H9 (cell line): Measurements from ENCODE around the gene PTPRN2. TPM values are rescaled to one million over a fixed set of nuclear protein-coding genes. Genes with fewer than 3 reads are reported as not detected.

Source experiments
- DNase-seq: peaks from one replicate; pipeline ENCODE4 v3.0.0-alpha.2; 2017
- H2AFZ ChIP-seq: one replicate; pipeline ENCODE4 v1.6.1; 2013; ENCODE audit warnings: mild to moderate bottlenecking, low read length, control low read depth, moderate library complexity
- H2AK5ac ChIP-seq: 2 replicates; pipeline ENCODE4 v1.6.1; 2013; ENCODE audit warnings: low read length, control low read depth, mixed read lengths; ENCODE audit not compliant: insufficient read length
- H2BK120ac ChIP-seq: one replicate; pipeline ENCODE4 v1.6.1; 2013; ENCODE audit warnings: low read depth, mild to moderate bottlenecking, low read length, control low read depth, inconsistent platforms; ENCODE audit not compliant: poor library complexity, severe bottlenecking
- H2BK12ac ChIP-seq: 2 replicates; pipeline ENCODE4 v1.6.1; 2013; ENCODE audit warnings: low read length, control low read depth, mixed read lengths, low read depth; ENCODE audit not compliant: insufficient read length
- H2BK15ac ChIP-seq: 2 replicates; pipeline ENCODE4 v1.6.1; 2013; ENCODE audit warnings: low read depth, low read length, control low read depth
- H2BK20ac ChIP-seq: one replicate; pipeline ENCODE4 v1.6.1; 2013; ENCODE audit warnings: low read depth, mild to moderate bottlenecking, low read length, control low read depth, inconsistent platforms; ENCODE audit not compliant: poor library complexity, severe bottlenecking
- H2BK5ac ChIP-seq: 2 replicates; pipeline ENCODE4 v1.6.1; 2013; ENCODE audit warnings: low read length, control low read depth, mixed read lengths; ENCODE audit not compliant: insufficient read length
- H3K14ac ChIP-seq: 2 replicates; pipeline ENCODE4 v1.6.1; 2013; ENCODE audit warnings: low read length, control low read depth; ENCODE audit not compliant: insufficient read depth
- H3K18ac ChIP-seq: 2 replicates; pipeline ENCODE4 v1.6.1; 2013; ENCODE audit warnings: low read depth, mild to moderate bottlenecking, mixed read lengths, low read length, control low read depth; ENCODE audit not compliant: insufficient read length
- H3K23ac ChIP-seq: 2 replicates; pipeline ENCODE4 v1.6.1; 2013; ENCODE audit warnings: low read length, control low read depth, mixed read lengths, low read depth; ENCODE audit not compliant: insufficient read length
- H3K23me2 ChIP-seq: 2 replicates; pipeline ENCODE4 v1.6.1; 2013; ENCODE audit warnings: low read depth, mild to moderate bottlenecking, mixed read lengths, low read length, control low read depth; ENCODE audit not compliant: insufficient read length, poor library complexity, severe bottlenecking
- H3K27ac ChIP-seq: 2 replicates; pipeline ENCODE4 v1.5.1; 2013; ENCODE audit warnings: low read length, control low read depth, mixed read lengths, low read depth; ENCODE audit not compliant: insufficient read length
- H3K27me3 ChIP-seq: 2 replicates; pipeline ENCODE4 v1.6.1; 2013; ENCODE audit warnings: low read length, control low read depth, inconsistent platforms; ENCODE audit not compliant: insufficient read depth
- H3K4ac ChIP-seq: 2 replicates; pipeline ENCODE4 v1.6.1; 2013; ENCODE audit warnings: low read depth, mild to moderate bottlenecking, control low read depth, inconsistent platforms, low read length, moderate library complexity
- H3K4me1 ChIP-seq: 2 replicates; pipeline ENCODE4 v1.6.1; 2013; ENCODE audit warnings: low read length, control low read depth, inconsistent platforms; ENCODE audit not compliant: insufficient read depth
- H3K4me2 ChIP-seq: 2 replicates; pipeline ENCODE4 v1.6.1; 2013; ENCODE audit warnings: low read length, control low read depth, mixed read lengths; ENCODE audit not compliant: insufficient read length, insufficient read depth
- H3K56ac ChIP-seq: 2 replicates; pipeline ENCODE4 v1.6.1; 2013; ENCODE audit warnings: low read depth, mild to moderate bottlenecking, mixed read lengths, low read length, control low read depth; ENCODE audit not compliant: insufficient read length
- H3K79me1 ChIP-seq: 2 replicates; pipeline ENCODE4 v1.6.1; 2013; ENCODE audit warnings: low read depth, mild to moderate bottlenecking, moderate library complexity, low read length, control low read depth, inconsistent platforms; ENCODE audit not compliant: insufficient read depth, poor library complexity, severe bottlenecking
- H3K79me2 ChIP-seq: 2 replicates; pipeline ENCODE4 v1.6.1; 2013; ENCODE audit warnings: low read length, control low read depth, inconsistent platforms; ENCODE audit not compliant: insufficient read depth
- H3K9ac ChIP-seq: 2 replicates; pipeline ENCODE4 v1.6.1; 2013; ENCODE audit warnings: low read length, control low read depth, mixed read lengths; ENCODE audit not compliant: insufficient read length; ENCODE audit errors: extremely low read depth
- H3K9me3 ChIP-seq: one replicate; pipeline ENCODE4 v1.6.1; 2013; ENCODE audit warnings: low read depth, low read length, inconsistent platforms; ENCODE audit not compliant: control insufficient read depth
- H3T11ph ChIP-seq: one replicate; pipeline ENCODE4 v1.6.1; 2013; ENCODE audit warnings: mild to moderate bottlenecking, low read length, control low read depth, inconsistent platforms
- H4K20me1 ChIP-seq: one replicate; pipeline ENCODE4 v1.6.1; 2013; ENCODE audit not compliant: control insufficient read depth, insufficient read length, insufficient read depth
- H4K5ac ChIP-seq: 2 replicates; pipeline ENCODE4 v1.6.1; 2013; ENCODE audit warnings: low read depth, mild to moderate bottlenecking, mixed read lengths, low read length, control low read depth; ENCODE audit not compliant: insufficient read length
- H4K8ac ChIP-seq: replicated peaks from 2 replicates; pipeline ENCODE4 v1.6.1; 2013; ENCODE audit warnings: low read length, control low read depth, mixed read lengths, low read depth; ENCODE audit not compliant: insufficient read length
- H4K91ac ChIP-seq: 2 replicates; pipeline ENCODE4 v1.6.1; 2013; ENCODE audit warnings: low read depth, mild to moderate bottlenecking, moderate library complexity, mixed read lengths, low read length, control low read depth; ENCODE audit not compliant: insufficient read length
- H3K27ac Mint-ChIP-seq, 3 experiments: 2 replicates in 2 of 3; 3 replicates in 1 of 3; pipeline ENCODE4 v1.8.0; 2020 to 2021; ENCODE audit warnings: mixed read lengths in 3 of 3, mild to moderate bottlenecking in 1 of 3, moderate library complexity in 1 of 3
- H3K27me3 Mint-ChIP-seq: 2 replicates; pipeline ENCODE4 v1.8.0; 2021; ENCODE audit warnings: low read depth, mild to moderate bottlenecking, moderate library complexity, mixed read lengths
- H3K36me3 Mint-ChIP-seq, 3 experiments: 2 replicates in 2 of 3; 3 replicates in 1 of 3; pipeline ENCODE4 v1.8.0; 2020 to 2021; ENCODE audit warnings: low read depth in 3 of 3, mixed read lengths in 3 of 3; ENCODE audit not compliant: insufficient read depth in 1 of 3
- H3K4me1 Mint-ChIP-seq, 2 experiments: 2 replicates each; pipeline ENCODE4 v1.8.0; 2020; ENCODE audit warnings: mixed read lengths in 2 of 2
- H3K4me3 Mint-ChIP-seq, 2 experiments: 2 replicates in 1 of 2; 3 replicates in 1 of 2; pipeline ENCODE4 v1.8.0; 2020 to 2021; ENCODE audit warnings: mild to moderate bottlenecking in 2 of 2, mixed read lengths in 2 of 2, moderate library complexity in 1 of 2
- H3K9me3 Mint-ChIP-seq, 2 experiments: 2 replicates in 1 of 2; 3 replicates in 1 of 2; pipeline ENCODE4 v1.8.0; 2020; ENCODE audit warnings: mild to moderate bottlenecking in 2 of 2, mixed read lengths in 2 of 2, moderate library complexity in 1 of 2
- WGBS: extraction: QIAGEN DNeasy Blood & Tissue Kit; methylation state at CpG from one replicate; pipeline ENCODE4 v1.1.7; 2013; ENCODE audit warnings: missing lambda C conversion rate, low lambda C conversion rate, mixed read lengths; ENCODE audit not compliant: insufficient read length; ENCODE audit errors: extremely low coverage; 5-methylcytosine and 5-hydroxymethylcytosine counted together
- total RNA-seq: library from RNA; stranded (reverse); gene quantifications from 2 replicates; pipeline ENCODE4 v1.2.1, GENCODE V29; 2021
- TF ChIP-seq, protein P1 (sequence below): fragments of 200-600 bp; sonication (generic); conservative IDR thresholded peaks from 3 replicates; pipeline ENCODE4 v1.8.0; 2021; ENCODE audit warnings: antibody characterized with exemption, mild to moderate bottlenecking

PTPRN2 gene
- total RNA-seq, 1 experiment from 2014 or later: 5.2 TPM

- no peak overlapping the region for H2BK20ac ChIP-seq
- peak; percentile 89 for DNase-seq
Observed at GRCh38 chr7:158111049-158111751, 476.4 kb downstream of the PTPRN2 start.

More at GRCh38 chr7:158111049-158111751, 476.4 kb downstream of the PTPRN2 start:
- Histone ChIP-seq H3K9me3 (no peaks in the 10 kb centered on the region), H3K27me3 (no peaks in the 10 kb centered on the region), H3K27ac (no peak overlapping the region), H3T11ph (no peak overlapping the region), H4K8ac (no peak overlapping the region), H3K18ac (no peak overlapping the region), H3K4ac (no peak overlapping the region), H4K20me1 (no peaks in the 10 kb centered on the region), H3K4me1 (no peaks in the 10 kb centered on the region), H2BK15ac (no peak overlapping the region), H3K79me1 (no peaks in the 10 kb centered on the region), H2AK5ac (no peak overlapping the region), H2BK120ac (no peak overlapping the region), H3K79me2 (no peaks in the 10 kb centered on the region), H2BK5ac (no peak overlapping the region), H2AFZ (no peak overlapping the region), H3K9ac (no peak overlapping the region), H3K14ac (peak overlapping the region; percentile 70; the same call in 1 of the 2 replicates), H3K23me2 (no peaks in the 10 kb centered on the region), H3K4me2 (no peak overlapping the region), H3K56ac (no peak overlapping the region), H3K23ac (no peak overlapping the region), H4K5ac (no peak overlapping the region), H4K91ac (no peak overlapping the region), H2BK12ac (no peak overlapping the region)
- Mint-ChIP-seq H3K4me1 (peaks cover 4% of the 10 kb centered on the region in 2 experiments), H3K27ac (peak overlapping the region in 2 of 3 experiments; percentile 32 to 74; a peak in 1 of 7 replicates), H3K36me3 (peaks cover 4 to 5% (median 5%) of the 10 kb centered on the region in 3 experiments; a peak in 6 of 7 replicates), H3K27me3 (peaks cover 1% of the 10 kb centered on the region), H3K9me3 (peaks cover 3 to 9% of the 10 kb centered on the region in 2 experiments; a peak in 4 of 5 replicates), H3K4me3 (no peak overlapping the region)
- no CpG with 5 or more reads among the region's 16 CpGs for WGBS
- TF ChIP-seq, protein P1, sequence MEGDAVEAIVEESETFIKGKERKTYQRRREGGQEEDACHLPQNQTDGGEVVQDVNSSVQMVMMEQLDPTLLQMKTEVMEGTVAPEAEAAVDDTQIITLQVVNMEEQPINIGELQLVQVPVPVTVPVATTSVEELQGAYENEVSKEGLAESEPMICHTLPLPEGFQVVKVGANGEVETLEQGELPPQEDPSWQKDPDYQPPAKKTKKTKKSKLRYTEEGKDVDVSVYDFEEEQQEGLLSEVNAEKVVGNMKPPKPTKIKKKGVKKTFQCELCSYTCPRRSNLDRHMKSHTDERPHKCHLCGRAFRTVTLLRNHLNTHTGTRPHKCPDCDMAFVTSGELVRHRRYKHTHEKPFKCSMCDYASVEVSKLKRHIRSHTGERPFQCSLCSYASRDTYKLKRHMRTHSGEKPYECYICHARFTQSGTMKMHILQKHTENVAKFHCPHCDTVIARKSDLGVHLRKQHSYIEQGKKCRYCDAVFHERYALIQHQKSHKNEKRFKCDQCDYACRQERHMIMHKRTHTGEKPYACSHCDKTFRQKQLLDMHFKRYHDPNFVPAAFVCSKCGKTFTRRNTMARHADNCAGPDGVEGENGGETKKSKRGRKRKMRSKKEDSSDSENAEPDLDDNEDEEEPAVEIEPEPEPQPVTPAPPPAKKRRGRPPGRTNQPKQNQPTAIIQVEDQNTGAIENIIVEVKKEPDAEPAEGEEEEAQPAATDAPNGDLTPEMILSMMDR: no peak
